ENCODE results near the gene DENND4A. TPM values are rescaled to one million over a fixed set of nuclear protein-coding genes. Genes with fewer than 3 reads are reported as not detected.
"Not testable (repeated sequence)": the region's sequence is repeated elsewhere in the genome, so short reads cannot be mapped to it uniquely, and the experiment has no call there.

The DENND4A gene
- total RNA-seq, 2 donors from 2014 or later, result 26.8 to 49.7 TPM

GRCh38 chr15:65618560-65619109, 173.5 kb downstream of the DENND4A start:
- ATAC-seq, result no peak
- Mint-ChIP-seq H3K9me3 (no peaks in the 10 kb centered on the region), H3K27ac (no peak overlapping the region), H3K36me3 (no peaks in the 10 kb centered on the region)
- no peak for DNase-seq (ENCODE audit: low spot score in 2 of 2)

- H3K36me3 Mint-ChIP-seq; ATAC-seq; H3K27ac Mint-ChIP-seq; DNase-seq (ENCODE audit: low spot score in 2 of 2); H3K9me3 Mint-ChIP-seq: not testable (repeated sequence)
Observed at GRCh38 chr15:65615887-65616286, 176.2 kb downstream of the DENND4A start.

GRCh38 chr15:65612949-65613744, 178.9 kb downstream of the DENND4A start:
- Mint-ChIP-seq H3K36me3 (peaks cover 8 to 12% of the 10 kb centered on the region in 2 donors), H3K27ac (peak overlapping the region in 1 of 2 donors; percentile 93), H3K9me3 (no peaks in the 10 kb centered on the region)
- no peak for DNase-seq (ENCODE audit: low spot score in 2 of 2)
- no peak for ATAC-seq

GRCh38 chr15:65612616-65612946, 179.5 kb downstream of the DENND4A start:
- peak overlapping the region in 1 of 2 donors; percentile 93 for H3K27ac Mint-ChIP-seq
- no peak for DNase-seq (ENCODE audit: low spot score in 2 of 2)
- no peaks in the 10 kb centered on the region for H3K9me3 Mint-ChIP-seq
- H3K36me3 Mint-ChIP-seq, result peaks cover 8 to 12% of the 10 kb centered on the region in 2 donors
- peak in 1 of 2 donors; percentile 16 for ATAC-seq

- Mint-ChIP-seq H3K27ac (peak overlapping the region; percentile 93 to 97), H3K36me3 (peaks cover 8 to 12% of the 10 kb centered on the region in 2 donors), H3K9me3 (no peaks in the 10 kb centered on the region)
- DNase-seq (ENCODE audit: low spot score in 2 of 2) (peak in 1 of 2 donors; percentile 11), ATAC-seq (no peak)
Observed at GRCh38 chr15:65611888-65612615, 180.0 kb downstream of the DENND4A start.

- H3K36me3 Mint-ChIP-seq, result peaks cover 8 to 12% of the 10 kb centered on the region in 2 donors
- H3K9me3 Mint-ChIP-seq, result no peaks in the 10 kb centered on the region
- peak; percentile 97 to 99 for ATAC-seq
- DNase-seq (ENCODE audit: low spot score in 2 of 2), result peak; percentile 94 to 97
- H3K27ac Mint-ChIP-seq, result peak within 1 kb of the TSS; percentile 93 to 97
Observed at GRCh38 chr15:65610871-65611718, 181.0 kb downstream of the DENND4A start, which contains the start of gene INTS14. Gene INTS14 (minus strand): TSS chr15:65611131. CDS start chr15:65607380, 3,751 bp downstream.

Other genes starting within 250 kb of the DENND4A start
- 10 to 100 TPM; 48.5 to 55.4 TPM for gene INTS14, start 181.2 kb downstream of the DENND4A start, total RNA-seq
- gene SLC24A1, start 170.4 kb downstream of the DENND4A start, total RNA-seq, result 10 to 100 TPM in 1 of 2 donors, 1 to 10 TPM in 1; 6.4 to 11.0 TPM
- 100 to 1,000 TPM; 133 to 188 TPM for gene RAB11A, start 77.2 kb upstream of the DENND4A start, total RNA-seq

All from activated naive CD4-positive, alpha-beta T cell treated with anti-CD3 and anti-CD28 coated beads, Interleukin-2, amount 50 U/mL, for 72 hours (primary cell).